ENCODE results near the gene NPHS1. TPM values are rescaled to one million over a fixed set of nuclear protein-coding genes. Genes with fewer than 3 reads are reported as not detected.
A peak's percentile ranks its signal among the peaks of the same experiment; 100 is the strongest.

Gene NPHS1, protein sequence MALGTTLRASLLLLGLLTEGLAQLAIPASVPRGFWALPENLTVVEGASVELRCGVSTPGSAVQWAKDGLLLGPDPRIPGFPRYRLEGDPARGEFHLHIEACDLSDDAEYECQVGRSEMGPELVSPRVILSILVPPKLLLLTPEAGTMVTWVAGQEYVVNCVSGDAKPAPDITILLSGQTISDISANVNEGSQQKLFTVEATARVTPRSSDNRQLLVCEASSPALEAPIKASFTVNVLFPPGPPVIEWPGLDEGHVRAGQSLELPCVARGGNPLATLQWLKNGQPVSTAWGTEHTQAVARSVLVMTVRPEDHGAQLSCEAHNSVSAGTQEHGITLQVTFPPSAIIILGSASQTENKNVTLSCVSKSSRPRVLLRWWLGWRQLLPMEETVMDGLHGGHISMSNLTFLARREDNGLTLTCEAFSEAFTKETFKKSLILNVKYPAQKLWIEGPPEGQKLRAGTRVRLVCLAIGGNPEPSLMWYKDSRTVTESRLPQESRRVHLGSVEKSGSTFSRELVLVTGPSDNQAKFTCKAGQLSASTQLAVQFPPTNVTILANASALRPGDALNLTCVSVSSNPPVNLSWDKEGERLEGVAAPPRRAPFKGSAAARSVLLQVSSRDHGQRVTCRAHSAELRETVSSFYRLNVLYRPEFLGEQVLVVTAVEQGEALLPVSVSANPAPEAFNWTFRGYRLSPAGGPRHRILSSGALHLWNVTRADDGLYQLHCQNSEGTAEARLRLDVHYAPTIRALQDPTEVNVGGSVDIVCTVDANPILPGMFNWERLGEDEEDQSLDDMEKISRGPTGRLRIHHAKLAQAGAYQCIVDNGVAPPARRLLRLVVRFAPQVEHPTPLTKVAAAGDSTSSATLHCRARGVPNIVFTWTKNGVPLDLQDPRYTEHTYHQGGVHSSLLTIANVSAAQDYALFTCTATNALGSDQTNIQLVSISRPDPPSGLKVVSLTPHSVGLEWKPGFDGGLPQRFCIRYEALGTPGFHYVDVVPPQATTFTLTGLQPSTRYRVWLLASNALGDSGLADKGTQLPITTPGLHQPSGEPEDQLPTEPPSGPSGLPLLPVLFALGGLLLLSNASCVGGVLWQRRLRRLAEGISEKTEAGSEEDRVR (N-terminal part only)
- total RNA-seq = not detected
- long read RNA-seq, partial matches to known transcripts = 0 of 1 reads
- long read RNA-seq, other reads (novel, unspliced or antisense) = 1 of 1 reads

DNA sequence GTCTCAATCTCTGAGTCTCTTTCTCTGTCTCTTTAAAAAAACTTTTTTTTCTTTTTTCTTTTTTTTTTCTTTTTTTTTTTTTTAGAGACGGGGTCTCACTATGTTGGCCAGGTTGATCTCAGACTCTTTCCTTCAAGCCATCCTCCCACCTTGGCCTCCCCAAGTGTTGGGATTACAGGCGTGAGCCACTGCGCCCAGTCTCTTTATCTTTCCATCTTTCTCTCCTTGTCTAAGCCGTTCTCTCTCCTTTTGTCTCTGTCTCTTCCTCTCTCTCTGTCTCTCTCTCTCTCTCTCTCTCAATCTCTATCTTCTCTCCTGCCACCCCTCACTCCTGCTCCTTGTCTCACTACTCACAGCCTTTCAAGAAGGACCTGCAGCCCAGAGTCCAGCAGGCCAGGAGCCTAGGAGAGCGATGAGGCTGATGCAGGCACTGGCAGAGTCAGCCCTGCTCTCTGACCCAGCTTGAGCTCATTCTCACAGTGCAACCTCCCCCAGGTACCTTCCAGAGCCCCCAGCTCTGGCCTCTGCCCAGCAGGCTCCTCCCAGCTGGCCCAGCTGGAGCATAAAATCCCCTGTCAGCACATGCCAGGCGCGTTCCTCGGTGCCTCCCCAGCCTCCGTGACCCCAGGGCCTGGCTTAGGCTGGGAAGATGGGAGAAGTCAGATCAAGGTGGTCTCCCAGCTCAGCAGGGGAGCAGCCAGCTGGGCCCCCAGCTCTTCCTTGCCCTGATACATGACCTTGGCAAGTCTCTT, at the start of gene NPHS1:
NPHS1 (minus strand) TSS at position 476 of the 752 bp plus-strand sequence. CDS start 667 bp downstream, outside the sequence.
- intact Hi-C loops (cut with DNase I) = no loop called here
- H3K36me3 ChIP-seq = no peaks in the 10 kb centered on the region
- H3K27ac ChIP-seq = no peak within 1 kb of the TSS
- H3K4me1 ChIP-seq = peaks cover 11% of the 10 kb centered on the region
- no peaks in the 10 kb centered on the region for H3K9me3 ChIP-seq
- no peak for TF ChIP-seq CTCF (IDR thresholded peaks at IDR 0.05)
- ATAC-seq (no peak), DNase-seq (no peak)
- no peak within 1 kb of the TSS for H3K4me3 ChIP-seq
- H3K27me3 ChIP-seq = peaks cover 82% of the 10 kb centered on the region

DNA sequence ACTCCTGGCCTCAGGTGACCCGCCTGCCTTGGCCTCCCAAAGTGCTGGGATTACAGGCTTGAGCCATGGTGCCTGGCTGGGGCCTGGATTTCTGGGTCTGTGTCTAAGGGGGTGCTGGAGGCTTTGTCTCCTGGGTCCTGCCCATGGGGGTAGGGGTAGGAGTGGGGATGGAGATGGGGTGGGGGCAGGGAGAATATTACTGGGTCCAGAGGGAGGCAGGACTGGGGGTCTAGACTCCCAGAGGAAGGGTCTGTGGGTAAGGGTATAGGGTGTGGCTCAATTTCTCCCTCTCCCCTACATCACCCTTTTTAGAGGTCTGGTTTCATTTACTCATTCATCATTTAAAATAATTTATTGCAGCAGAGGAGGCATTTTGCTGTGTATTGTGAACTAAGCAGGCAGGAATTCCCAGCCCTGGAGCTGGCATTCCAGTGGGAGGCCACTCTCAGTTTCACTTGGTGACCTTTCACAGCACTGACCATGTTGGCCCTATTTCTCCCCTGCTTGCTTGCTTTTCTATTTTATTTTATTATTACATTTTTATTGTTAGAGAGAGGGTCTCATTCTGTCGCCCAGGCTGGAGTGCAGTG, 48.8 kb upstream of the NPHS1 start:
- H3K4me3 ChIP-seq = peak overlapping the region; percentile 84

DNA sequence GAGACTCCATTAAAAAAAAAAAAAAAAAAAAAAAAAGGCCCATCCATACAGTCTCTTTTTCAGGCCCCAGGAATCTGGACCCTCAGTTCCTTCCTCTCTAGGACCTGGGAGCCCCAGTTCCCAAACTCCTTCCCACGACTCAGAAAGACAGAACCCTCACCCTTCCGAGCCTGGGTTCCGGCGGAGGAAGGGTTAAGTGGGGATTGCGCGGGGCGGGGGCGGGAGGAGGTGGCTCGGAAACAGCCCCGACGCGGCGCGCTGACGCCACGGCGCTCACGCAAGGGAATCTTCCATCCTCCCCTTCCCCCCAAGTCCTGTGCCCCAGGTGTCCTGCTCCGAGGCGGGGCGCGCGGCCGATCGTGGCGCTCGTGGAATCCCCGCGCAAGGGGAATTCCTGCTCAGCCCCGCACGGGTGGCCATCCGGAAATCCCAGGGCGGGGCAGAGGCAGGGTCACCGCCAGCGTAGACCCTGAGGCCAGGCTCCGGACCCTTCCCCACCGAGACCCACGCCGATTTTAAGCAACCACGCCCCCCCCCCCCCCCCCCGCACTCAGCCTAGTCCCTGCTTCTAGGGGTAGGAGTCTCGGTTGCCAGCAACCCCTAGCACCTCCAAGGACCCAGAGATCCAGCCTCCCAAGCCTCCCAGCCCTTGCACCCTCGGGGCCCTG, 47.4 kb upstream of the NPHS1 start:
- TF ChIP-seq CTCF (IDR thresholded peaks at IDR 0.05) = no peak
- no peaks in the 10 kb centered on the region for H3K27me3 ChIP-seq
- H3K27ac ChIP-seq = peak overlapping the region; percentile 86
- H3K36me3 ChIP-seq = peaks cover 29% of the 10 kb centered on the region
- peak overlapping the region; percentile 84 for H3K4me3 ChIP-seq
- ATAC-seq = peak; percentile 83
- H3K4me1 ChIP-seq = peaks cover 28% of the 10 kb centered on the region
- intact Hi-C loops (cut with DNase I) = no loop called here
- peak; percentile 93 for DNase-seq
- H3K9me3 ChIP-seq = no peaks in the 10 kb centered on the region

More for the DNA sequence above, 48.8 kb upstream of the NPHS1 start:
- ATAC-seq = no peak
- Histone ChIP-seq H3K9me3 (no peaks in the 10 kb centered on the region), H3K27me3 (no peaks in the 10 kb centered on the region), H3K27ac (peak overlapping the region; percentile 86), H3K4me1 (peaks cover 28% of the 10 kb centered on the region), H3K36me3 (peaks cover 14% of the 10 kb centered on the region)
- no peak for DNase-seq
- intact Hi-C loops (cut with DNase I) = no loop called here
- TF ChIP-seq CTCF (IDR thresholded peaks at IDR 0.05) = no peak

DNA sequence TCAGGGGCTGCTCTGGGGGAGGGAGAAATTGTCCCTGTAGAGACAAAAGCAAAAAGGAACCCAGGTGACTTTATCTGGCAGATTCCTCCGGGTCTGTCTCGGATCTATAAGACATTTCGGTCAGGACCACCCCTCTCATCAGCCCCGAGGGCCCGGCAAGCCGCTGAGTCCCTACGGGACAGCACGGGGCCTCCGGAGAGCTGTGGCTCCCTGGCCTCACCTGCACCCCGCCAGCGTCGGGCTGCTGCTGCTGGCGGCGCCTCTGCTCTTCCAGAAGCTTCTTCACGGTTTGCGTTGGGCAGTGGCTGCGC, 46.1 kb upstream of the NPHS1 start:
- Histone ChIP-seq H3K4me3 (peak overlapping the region; percentile 84), H3K27ac (peak overlapping the region; percentile 86), H3K36me3 (peaks cover 41% of the 10 kb centered on the region), H3K27me3 (no peaks in the 10 kb centered on the region), H3K4me1 (peaks cover 22% of the 10 kb centered on the region), H3K9me3 (no peaks in the 10 kb centered on the region)
- ATAC-seq (no peak), DNase-seq (no peak)
- no peak for TF ChIP-seq CTCF (IDR thresholded peaks at IDR 0.05)
- intact Hi-C loops (cut with DNase I) = no loop called here
